ENCODE results near the gene ARHGAP31.

ARHGAP31 gene

GRCh38 chr3:119326976-119327375 is 32.8 kb downstream of the ARHGAP31 start:
- no peak for DNase-seq (ENCODE audit: low read depth)
- H3K4me3 ChIP-seq (ENCODE audit: control insufficient read depth, low read depth, low read length): no peak overlapping the region
- no peak for TF ChIP-seq CTCF (conservative IDR thresholded peaks at IDR 0.05; ENCODE audit: control insufficient read depth, insufficient read depth, low read depth, low read length)

- DNase-seq (ENCODE audit: low read depth): no peak
- no peak for TF ChIP-seq CTCF (conservative IDR thresholded peaks at IDR 0.05; ENCODE audit: control insufficient read depth, insufficient read depth, low read depth, low read length)
- H3K4me3 ChIP-seq (ENCODE audit: control insufficient read depth, low read depth, low read length): no peak overlapping the region
Observed at GRCh38 chr3:119329551-119329950, 35.4 kb downstream of the ARHGAP31 start.

GRCh38 chr3:119330181-119330580 is 36.0 kb downstream of the ARHGAP31 start:
- H3K4me3 ChIP-seq (ENCODE audit: control insufficient read depth, low read depth, low read length): no peak overlapping the region
- no peak for DNase-seq (ENCODE audit: low read depth)
- TF ChIP-seq CTCF (conservative IDR thresholded peaks at IDR 0.05; ENCODE audit: control insufficient read depth, insufficient read depth, low read depth, low read length): no peak

- no peak for TF ChIP-seq CTCF (conservative IDR thresholded peaks at IDR 0.05; ENCODE audit: control insufficient read depth, insufficient read depth, low read depth, low read length)
- no peak overlapping the region for H3K4me3 ChIP-seq (ENCODE audit: control insufficient read depth, low read depth, low read length)
- no peak for DNase-seq (ENCODE audit: low read depth)
Observed at GRCh38 chr3:119330858-119331257, 36.7 kb downstream of the ARHGAP31 start.

- no peak overlapping the region for H3K4me3 ChIP-seq (ENCODE audit: control insufficient read depth, low read depth, low read length)
- no peak for TF ChIP-seq CTCF (conservative IDR thresholded peaks at IDR 0.05; ENCODE audit: control insufficient read depth, insufficient read depth, low read depth, low read length)
- DNase-seq (ENCODE audit: low read depth): peak; percentile 36
Observed at GRCh38 chr3:119331661-119332060, 37.5 kb downstream of the ARHGAP31 start.

GRCh38 chr3:119333773-119334509 is 39.8 kb downstream of the ARHGAP31 start:
- TF ChIP-seq CTCF (conservative IDR thresholded peaks at IDR 0.05; ENCODE audit: control insufficient read depth, insufficient read depth, low read depth, low read length): no peak

More at GRCh38 chr3:119333773-119334509, 39.8 kb downstream of the ARHGAP31 start:
- DNase-seq (ENCODE audit: low read depth): no peak
- H3K4me3 ChIP-seq (ENCODE audit: control insufficient read depth, low read depth, low read length): no peak overlapping the region
